ENCODE data around the gene AMT.

DNA sequence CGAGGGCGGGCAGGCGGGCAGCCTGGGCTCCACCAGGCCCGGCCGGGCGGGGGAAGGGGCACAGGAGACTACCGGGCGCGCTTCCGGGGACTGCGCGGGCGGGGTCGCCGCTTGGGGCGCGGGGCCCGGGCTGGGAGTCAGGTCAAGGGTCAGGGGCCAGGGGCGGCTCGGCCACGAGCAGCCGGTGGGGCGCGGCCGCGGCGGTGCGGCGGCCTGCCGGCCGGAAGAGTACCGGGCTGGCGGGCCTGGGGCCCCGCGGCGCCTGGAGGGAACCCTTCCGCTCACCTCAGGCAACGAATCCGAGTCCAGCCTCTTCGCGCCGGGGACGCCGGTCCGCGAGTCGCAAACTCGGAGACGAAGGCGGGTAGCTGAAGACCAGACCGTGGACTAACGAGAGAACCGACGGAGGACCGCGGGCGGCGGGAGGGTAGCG is 10.7 kb downstream of the AMT start:
- TF ChIP-seq, protein P1, sequence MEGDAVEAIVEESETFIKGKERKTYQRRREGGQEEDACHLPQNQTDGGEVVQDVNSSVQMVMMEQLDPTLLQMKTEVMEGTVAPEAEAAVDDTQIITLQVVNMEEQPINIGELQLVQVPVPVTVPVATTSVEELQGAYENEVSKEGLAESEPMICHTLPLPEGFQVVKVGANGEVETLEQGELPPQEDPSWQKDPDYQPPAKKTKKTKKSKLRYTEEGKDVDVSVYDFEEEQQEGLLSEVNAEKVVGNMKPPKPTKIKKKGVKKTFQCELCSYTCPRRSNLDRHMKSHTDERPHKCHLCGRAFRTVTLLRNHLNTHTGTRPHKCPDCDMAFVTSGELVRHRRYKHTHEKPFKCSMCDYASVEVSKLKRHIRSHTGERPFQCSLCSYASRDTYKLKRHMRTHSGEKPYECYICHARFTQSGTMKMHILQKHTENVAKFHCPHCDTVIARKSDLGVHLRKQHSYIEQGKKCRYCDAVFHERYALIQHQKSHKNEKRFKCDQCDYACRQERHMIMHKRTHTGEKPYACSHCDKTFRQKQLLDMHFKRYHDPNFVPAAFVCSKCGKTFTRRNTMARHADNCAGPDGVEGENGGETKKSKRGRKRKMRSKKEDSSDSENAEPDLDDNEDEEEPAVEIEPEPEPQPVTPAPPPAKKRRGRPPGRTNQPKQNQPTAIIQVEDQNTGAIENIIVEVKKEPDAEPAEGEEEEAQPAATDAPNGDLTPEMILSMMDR (conservative IDR thresholded peaks at IDR 0.05; ENCODE audit: low read length): no peak
- no peak for TF ChIP-seq EZH2phosphoT487 (IDR thresholded peaks at IDR 0.05; ENCODE audit: borderline replicate concordance)

All from Loucy (cell line).